MM.1S (cell line): ENCODE results near the gene NTRK3.

Experiments
- DNase-seq: peaks from one replicate; pipeline ENCODE4 v3.0.0-alpha.2; 2015
- H2AFZ ChIP-seq: fragments of 300-600 bp; sonication (generic); 2 replicates; pipeline ENCODE4 v1.6.0; 2016; ENCODE audit warnings: antibody characterized with exemption, low read length
- H3F3A ChIP-seq: fragments of 300-600 bp; sonication (generic); 2 replicates; pipeline ENCODE4 v1.6.1; 2016; ENCODE audit warnings: mild to moderate bottlenecking, antibody characterized with exemption, low read length, moderate library complexity, mixed read lengths; ENCODE audit not compliant: insufficient read depth
- H3K27ac ChIP-seq: fragments of 300-600 bp; sonication (generic); 2 replicates; pipeline ENCODE4 v1.5.1; 2016; ENCODE audit warnings: mild to moderate bottlenecking, low read length
- H3K27me3 ChIP-seq: fragments of 300-600 bp; sonication (generic); replicated peaks from 2 replicates; pipeline ENCODE4 v1.6.0; 2016; ENCODE audit warnings: low read length; ENCODE audit not compliant: insufficient read depth
- H3K36me3 ChIP-seq: fragments of 300-600 bp; sonication (generic); replicated peaks from 2 replicates; pipeline ENCODE4 v1.6.1; 2016; ENCODE audit warnings: mild to moderate bottlenecking, low read length, mixed read lengths; ENCODE audit not compliant: insufficient read depth
- H3K4me1 ChIP-seq: fragments of 300-600 bp; sonication (generic); 2 replicates; pipeline ENCODE4 v1.6.1; 2016; ENCODE audit warnings: low read length, mixed read lengths
- H3K4me2 ChIP-seq: fragments of 300-600 bp; sonication (generic); 2 replicates; pipeline ENCODE4 v1.6.0; 2016; ENCODE audit warnings: low read depth, low read length
- H3K4me3 ChIP-seq: fragments of 300-600 bp; sonication (generic); 2 replicates; pipeline ENCODE4 v1.5.1; 2016; ENCODE audit warnings: low read length, mixed read lengths
- H3K79me2 ChIP-seq: fragments of 300-600 bp; sonication (generic); 2 replicates; pipeline ENCODE4 v1.6.1; 2016; ENCODE audit warnings: mixed run types, low read length, mixed read lengths
- H3K9ac ChIP-seq: fragments of 300-600 bp; sonication (generic); 2 replicates; pipeline ENCODE4 v1.6.1; 2016; ENCODE audit warnings: low read length, mixed read lengths
- H3K9me2 ChIP-seq: fragments of 300-600 bp; sonication (generic); replicated peaks from 2 replicates; pipeline ENCODE4 v1.6.1; 2016; ENCODE audit warnings: mild to moderate bottlenecking, low read length, mixed read lengths; ENCODE audit not compliant: insufficient read depth
- H3K9me3 ChIP-seq: fragments of 300-600 bp; sonication (generic); replicated peaks from 2 replicates; pipeline ENCODE4 v1.6.1; 2016; ENCODE audit warnings: mild to moderate bottlenecking, low read length, mixed read lengths; ENCODE audit not compliant: insufficient read depth
- H4K20me1 ChIP-seq: fragments of 300-600 bp; sonication (generic); 2 replicates; pipeline ENCODE4 v1.6.1; 2016; ENCODE audit warnings: mild to moderate bottlenecking, low read length, moderate library complexity, mixed read lengths; ENCODE audit not compliant: insufficient read depth
- CTCF ChIP-seq: fragments of 300-600 bp; sonication (generic); IDR thresholded peaks from 2 replicates; pipeline ENCODE4 v1.5.1; 2016; ENCODE audit warnings: antibody characterized with exemption, low read length, mixed read lengths
- EZH2 ChIP-seq: fragments of 300-600 bp; sonication (generic); optimal IDR thresholded peaks from 2 replicates; pipeline ENCODE3; 2017; ENCODE audit warnings: low read depth, mild to moderate bottlenecking, antibody characterized with exemption, low read length, mixed read lengths
- EZH2phosphoT487 ChIP-seq: fragments of 300-600 bp; sonication (generic); IDR thresholded peaks from 2 replicates; pipeline ENCODE4 v1.6.1; 2018; ENCODE audit warnings: antibody characterized with exemption, low read length

NTRK3 gene

GRCh38 chr15:88144921-88145653 is 111.5 kb downstream of the NTRK3 start:
- Histone ChIP-seq H3K9ac (no peak overlapping the region), H3K79me2 (no peaks in the 10 kb centered on the region), H4K20me1 (no peaks in the 10 kb centered on the region), H3K4me1 (no peaks in the 10 kb centered on the region), H3K36me3 (no peaks in the 10 kb centered on the region), H3K27me3 (no peaks in the 10 kb centered on the region), H3K9me2 (no peaks in the 10 kb centered on the region), H2AFZ (no peak overlapping the region), H3K4me2 (no peak overlapping the region), H3K27ac (no peak overlapping the region), H3F3A (no peaks in the 10 kb centered on the region), H3K4me3 (no peak overlapping the region), H3K9me3 (no peaks in the 10 kb centered on the region)
- TF ChIP-seq EZH2: no peak
- no peak for TF ChIP-seq EZH2phosphoT487
- TF ChIP-seq CTCF: no peak
- no peak for DNase-seq

- H3K4me3 ChIP-seq: no peak overlapping the region
- H4K20me1 ChIP-seq: no peaks in the 10 kb centered on the region
- no peaks in the 10 kb centered on the region for H3K9me3 ChIP-seq
- H3K27ac ChIP-seq: no peak overlapping the region
- no peak overlapping the region for H2AFZ ChIP-seq
- H3K27me3 ChIP-seq: no peaks in the 10 kb centered on the region
- no peak for DNase-seq
- H3F3A ChIP-seq: no peaks in the 10 kb centered on the region
- no peak overlapping the region for H3K4me2 ChIP-seq
- no peaks in the 10 kb centered on the region for H3K79me2 ChIP-seq
- TF ChIP-seq EZH2: no peak
- TF ChIP-seq CTCF: no peak
- TF ChIP-seq EZH2phosphoT487: no peak
- H3K4me1 ChIP-seq: no peaks in the 10 kb centered on the region
- no peak overlapping the region for H3K9ac ChIP-seq
- H3K36me3 ChIP-seq: no peaks in the 10 kb centered on the region
- no peaks in the 10 kb centered on the region for H3K9me2 ChIP-seq
Measured at GRCh38 chr15:88142121-88142520, 114.4 kb downstream of the NTRK3 start.

- H3K36me3 ChIP-seq: no peaks in the 10 kb centered on the region
- no peak for DNase-seq
- no peaks in the 10 kb centered on the region for H3K9me3 ChIP-seq
- no peaks in the 10 kb centered on the region for H3K79me2 ChIP-seq
- no peak overlapping the region for H3K4me3 ChIP-seq
- H3K27me3 ChIP-seq: no peaks in the 10 kb centered on the region
- no peak overlapping the region for H3K9ac ChIP-seq
- no peak overlapping the region for H2AFZ ChIP-seq
- H3K4me1 ChIP-seq: no peaks in the 10 kb centered on the region
- H3K9me2 ChIP-seq: no peaks in the 10 kb centered on the region
- no peak overlapping the region for H3K27ac ChIP-seq
- no peak overlapping the region for H3K4me2 ChIP-seq
- H4K20me1 ChIP-seq: no peaks in the 10 kb centered on the region
- no peaks in the 10 kb centered on the region for H3F3A ChIP-seq
- TF ChIP-seq CTCF (no peak), EZH2phosphoT487 (no peak)
Measured at GRCh38 chr15:88141269-88141889, 115.2 kb downstream of the NTRK3 start.
